ENCODE data around the gene ACBD6.

Gene ACBD6

GRCh38 chr1:180247061-180247460 is 255.3 kb downstream of the ACBD6 start:
- in situ Hi-C loops (cut with HindIII; ENCODE audit: low pct_unique_long_range_greater_than_20kb, low sequenced_read_pairs) = no loop called here
- no peak for TF ChIP-seq JUND (IDR thresholded peaks at IDR 0.05; ENCODE audit: low read depth)
- DNase-seq (ENCODE audit: low read depth in 1 of 2, low spot score in 1 of 2) = no peak

- in situ Hi-C loops (cut with HindIII; ENCODE audit: low pct_unique_long_range_greater_than_20kb, low sequenced_read_pairs) = no loop called here
- no peak for TF ChIP-seq JUND (IDR thresholded peaks at IDR 0.05; ENCODE audit: low read depth)
These were observed 255.8 kb downstream of the ACBD6 start for GRCh38 chr1:180246579-180246978.

GRCh38 chr1:180244840-180245239 is 257.5 kb downstream of the ACBD6 start:
- TF ChIP-seq JUND (IDR thresholded peaks at IDR 0.05; ENCODE audit: low read depth) = no peak
- in situ Hi-C loops (cut with HindIII; ENCODE audit: low pct_unique_long_range_greater_than_20kb, low sequenced_read_pairs) = no loop called here
- no peak for DNase-seq (ENCODE audit: low read depth in 1 of 2, low spot score in 1 of 2)

More at GRCh38 chr1:180246579-180246978, 255.8 kb downstream of the ACBD6 start:
- no peak for DNase-seq (ENCODE audit: low read depth in 1 of 2, low spot score in 1 of 2)

- in situ Hi-C loops (cut with HindIII; ENCODE audit: low pct_unique_long_range_greater_than_20kb, low sequenced_read_pairs) = no loop called here
- no peak for DNase-seq (ENCODE audit: low read depth in 1 of 2, low spot score in 1 of 2)
- no peak for TF ChIP-seq JUND (IDR thresholded peaks at IDR 0.05; ENCODE audit: low read depth)
These were observed 258.7 kb downstream of the ACBD6 start for GRCh38 chr1:180243517-180244221.

- no peak for TF ChIP-seq JUND (IDR thresholded peaks at IDR 0.05; ENCODE audit: low read depth)
- in situ Hi-C loops (cut with HindIII; ENCODE audit: low pct_unique_long_range_greater_than_20kb, low sequenced_read_pairs) = no loop called here
- peak; percentile 47 to 70 for DNase-seq (ENCODE audit: low read depth in 1 of 2, low spot score in 1 of 2)
These were observed 260.4 kb downstream of the ACBD6 start for GRCh38 chr1:180241716-180242544.

- in situ Hi-C loops (cut with HindIII; ENCODE audit: low pct_unique_long_range_greater_than_20kb, low sequenced_read_pairs) = no loop called here
- no peak for DNase-seq (ENCODE audit: low read depth in 1 of 2, low spot score in 1 of 2)
- TF ChIP-seq JUND (IDR thresholded peaks at IDR 0.05; ENCODE audit: low read depth) = no peak
These were observed 263.0 kb downstream of the ACBD6 start for GRCh38 chr1:180239145-180240096.

GRCh38 chr1:180238675-180239074 is 263.7 kb downstream of the ACBD6 start:
- DNase-seq (ENCODE audit: low read depth in 1 of 2, low spot score in 1 of 2) = no peak
- TF ChIP-seq JUND (IDR thresholded peaks at IDR 0.05; ENCODE audit: low read depth) = no peak
- in situ Hi-C loops (cut with HindIII; ENCODE audit: low pct_unique_long_range_greater_than_20kb, low sequenced_read_pairs) = no loop called here

Data from T47D (cell line).